MM.1S (cell line): ENCODE data around the gene IL17RD.

Experiments used
- DNase-seq: peaks from one replicate; pipeline ENCODE4 v3.0.0-alpha.2; 2015
- H2AFZ ChIP-seq: fragments of 300-600 bp; sonication (generic); 2 replicates; pipeline ENCODE4 v1.6.0; 2016; ENCODE audit warnings: antibody characterized with exemption, low read length
- H3F3A ChIP-seq: fragments of 300-600 bp; sonication (generic); 2 replicates; pipeline ENCODE4 v1.6.1; 2016; ENCODE audit warnings: mild to moderate bottlenecking, antibody characterized with exemption, low read length, moderate library complexity, mixed read lengths; ENCODE audit not compliant: insufficient read depth
- H3K27ac ChIP-seq: fragments of 300-600 bp; sonication (generic); 2 replicates; pipeline ENCODE4 v1.5.1; 2016; ENCODE audit warnings: mild to moderate bottlenecking, low read length
- H3K27me3 ChIP-seq: fragments of 300-600 bp; sonication (generic); replicated peaks from 2 replicates; pipeline ENCODE4 v1.6.0; 2016; ENCODE audit warnings: low read length; ENCODE audit not compliant: insufficient read depth
- H3K36me3 ChIP-seq: fragments of 300-600 bp; sonication (generic); replicated peaks from 2 replicates; pipeline ENCODE4 v1.6.1; 2016; ENCODE audit warnings: mild to moderate bottlenecking, low read length, mixed read lengths; ENCODE audit not compliant: insufficient read depth
- H3K4me1 ChIP-seq: fragments of 300-600 bp; sonication (generic); 2 replicates; pipeline ENCODE4 v1.6.1; 2016; ENCODE audit warnings: low read length, mixed read lengths
- H3K4me2 ChIP-seq: fragments of 300-600 bp; sonication (generic); 2 replicates; pipeline ENCODE4 v1.6.0; 2016; ENCODE audit warnings: low read depth, low read length
- H3K4me3 ChIP-seq: fragments of 300-600 bp; sonication (generic); 2 replicates; pipeline ENCODE4 v1.5.1; 2016; ENCODE audit warnings: low read length, mixed read lengths
- H3K79me2 ChIP-seq: fragments of 300-600 bp; sonication (generic); 2 replicates; pipeline ENCODE4 v1.6.1; 2016; ENCODE audit warnings: mixed run types, low read length, mixed read lengths
- H3K9ac ChIP-seq: fragments of 300-600 bp; sonication (generic); 2 replicates; pipeline ENCODE4 v1.6.1; 2016; ENCODE audit warnings: low read length, mixed read lengths
- H3K9me2 ChIP-seq: fragments of 300-600 bp; sonication (generic); replicated peaks from 2 replicates; pipeline ENCODE4 v1.6.1; 2016; ENCODE audit warnings: mild to moderate bottlenecking, low read length, mixed read lengths; ENCODE audit not compliant: insufficient read depth
- H3K9me3 ChIP-seq: fragments of 300-600 bp; sonication (generic); replicated peaks from 2 replicates; pipeline ENCODE4 v1.6.1; 2016; ENCODE audit warnings: mild to moderate bottlenecking, low read length, mixed read lengths; ENCODE audit not compliant: insufficient read depth
- H4K20me1 ChIP-seq: fragments of 300-600 bp; sonication (generic); 2 replicates; pipeline ENCODE4 v1.6.1; 2016; ENCODE audit warnings: mild to moderate bottlenecking, low read length, moderate library complexity, mixed read lengths; ENCODE audit not compliant: insufficient read depth
- CTCF ChIP-seq: fragments of 300-600 bp; sonication (generic); IDR thresholded peaks from 2 replicates; pipeline ENCODE4 v1.5.1; 2016; ENCODE audit warnings: antibody characterized with exemption, low read length, mixed read lengths
- EZH2 ChIP-seq: fragments of 300-600 bp; sonication (generic); optimal IDR thresholded peaks from 2 replicates; pipeline ENCODE3; 2017; ENCODE audit warnings: low read depth, mild to moderate bottlenecking, antibody characterized with exemption, low read length, mixed read lengths
- EZH2phosphoT487 ChIP-seq: fragments of 300-600 bp; sonication (generic); IDR thresholded peaks from 2 replicates; pipeline ENCODE4 v1.6.1; 2018; ENCODE audit warnings: antibody characterized with exemption, low read length

IL17RD gene

GRCh38 chr3:57154470-57155309 lies 10.5 kb downstream of the IL17RD start:
- Histone ChIP-seq H3K79me2 (no peaks in the 10 kb centered on the region), H3K27me3 (no peaks in the 10 kb centered on the region), H3K4me3 (no peak overlapping the region), H3K4me1 (peaks cover 14% of the 10 kb centered on the region), H3K36me3 (no peaks in the 10 kb centered on the region), H3K9me3 (no peaks in the 10 kb centered on the region), H2AFZ (no peak overlapping the region), H3F3A (no peaks in the 10 kb centered on the region), H4K20me1 (no peaks in the 10 kb centered on the region), H3K9me2 (no peaks in the 10 kb centered on the region), H3K9ac (no peak overlapping the region), H3K4me2 (no peak overlapping the region), H3K27ac (no peak overlapping the region)
- no peak for DNase-seq
- TF ChIP-seq CTCF (no peak), EZH2 (no peak)

GRCh38 chr3:57152151-57153143 lies 12.7 kb downstream of the IL17RD start:
- Histone ChIP-seq H3K4me1 (no peaks in the 10 kb centered on the region), H2AFZ (no peak overlapping the region), H3K9me3 (no peaks in the 10 kb centered on the region), H3K9me2 (no peaks in the 10 kb centered on the region), H3K4me3 (no peak overlapping the region), H3K79me2 (no peaks in the 10 kb centered on the region), H3K9ac (no peak overlapping the region), H3K4me2 (no peak overlapping the region), H3K27ac (no peak overlapping the region), H4K20me1 (no peaks in the 10 kb centered on the region), H3K36me3 (no peaks in the 10 kb centered on the region), H3F3A (no peaks in the 10 kb centered on the region), H3K27me3 (no peaks in the 10 kb centered on the region)
- TF ChIP-seq EZH2phosphoT487 (no peak), EZH2 (no peak), CTCF (no peak)
- DNase-seq, result no peak

GRCh38 chr3:57151749-57152148 lies 13.4 kb downstream of the IL17RD start:
- TF ChIP-seq CTCF, result no peak
- TF ChIP-seq EZH2phosphoT487, result no peak
- no peak for TF ChIP-seq EZH2
- H3F3A ChIP-seq, result no peaks in the 10 kb centered on the region
- H3K9me2 ChIP-seq, result no peaks in the 10 kb centered on the region
- H3K79me2 ChIP-seq, result no peaks in the 10 kb centered on the region
- no peak overlapping the region for H3K4me2 ChIP-seq
- H3K9me3 ChIP-seq, result no peaks in the 10 kb centered on the region
- H3K9ac ChIP-seq, result no peak overlapping the region
- H3K36me3 ChIP-seq, result no peaks in the 10 kb centered on the region
- H2AFZ ChIP-seq, result no peak overlapping the region
- H3K4me1 ChIP-seq, result no peaks in the 10 kb centered on the region
- no peak for DNase-seq
- H3K4me3 ChIP-seq, result no peak overlapping the region
- no peak overlapping the region for H3K27ac ChIP-seq
- no peaks in the 10 kb centered on the region for H4K20me1 ChIP-seq
- H3K27me3 ChIP-seq, result no peaks in the 10 kb centered on the region
